Neural cell (in vitro differentiated cells): Measurements from ENCODE around the gene TRPV5. TPM values are rescaled to one million over a fixed set of nuclear protein-coding genes. Genes with fewer than 3 reads are reported as not detected.

ENCODE experiments used
- H2AFZ ChIP-seq: fragments of 200-600, 300-800 bp; sonication (generic), shearing (Covaris generic); 2 replicates; pipeline ENCODE4 v1.6.0; 2014; ENCODE audit warnings: low read depth, mild to moderate bottlenecking, antibody characterized with exemption, low read length, moderate library complexity
- H3F3A ChIP-seq: fragments of 200-600 bp; shearing (Covaris generic); 2 replicates; pipeline ENCODE4 v1.6.1; 2016; ENCODE audit warnings: mild to moderate bottlenecking, moderate library complexity, mixed read lengths, antibody characterized with exemption, low read length; ENCODE audit not compliant: insufficient read depth, poor library complexity, severe bottlenecking
- H3K27ac ChIP-seq: fragments of 200-600, 300-800 bp; sonication (generic), shearing (Covaris generic); 2 replicates; pipeline ENCODE4 v1.5.1; 2014; ENCODE audit warnings: mild to moderate bottlenecking, low read length, moderate library complexity
- H3K27me3 ChIP-seq: fragments of 300-800, 200-600 bp; sonication (generic), shearing (Covaris generic); 2 replicates; pipeline ENCODE4 v1.6.0; 2014; ENCODE audit warnings: mild to moderate bottlenecking, low read depth, low read length, moderate library complexity; ENCODE audit not compliant: insufficient read depth
- H3K36me3 ChIP-seq: fragments of 300-800, 200-600 bp; sonication (generic), shearing (Covaris generic); 2 replicates; pipeline ENCODE4 v1.5.1; 2014; ENCODE audit warnings: mild to moderate bottlenecking, antibody characterized with exemption, low read length, moderate library complexity; ENCODE audit not compliant: insufficient read depth
- H3K4me2 ChIP-seq: fragments of 300-800, 200-600 bp; sonication (generic), shearing (Covaris generic); 2 replicates; pipeline ENCODE4 v1.6.0; 2014; ENCODE audit warnings: mild to moderate bottlenecking, low read length
- H3K4me3 ChIP-seq: fragments of 300-800, 200-600 bp; sonication (generic), shearing (Covaris generic); 2 replicates; pipeline ENCODE4 v1.5.1; 2014; ENCODE audit warnings: mild to moderate bottlenecking, low read length, moderate library complexity
- H3K79me2 ChIP-seq: fragments of 200-600 bp; shearing (Covaris generic); replicated peaks from 2 replicates; pipeline ENCODE4 v1.6.0; 2014; ENCODE audit warnings: mild to moderate bottlenecking, low read length, moderate library complexity; ENCODE audit not compliant: insufficient read depth
- H3K9ac ChIP-seq: fragments of 300-800, 200-600 bp; sonication (generic), shearing (Covaris generic); 2 replicates; pipeline ENCODE4 v1.6.1; 2016; ENCODE audit warnings: mild to moderate bottlenecking, low read length, mixed read lengths
- H3K9me2 ChIP-seq: fragments of 200-600 bp; shearing (Covaris generic); 2 replicates; pipeline ENCODE4 v1.6.1; 2016; ENCODE audit warnings: mild to moderate bottlenecking, low read length, mixed read lengths; ENCODE audit not compliant: insufficient read depth
- H3K9me3 ChIP-seq: fragments of 200-600, 300-800 bp; sonication (generic), shearing (Covaris generic); 2 replicates; pipeline ENCODE4 v1.6.1; 2016; ENCODE audit warnings: mild to moderate bottlenecking, mixed run types, low read length, moderate library complexity, mixed read lengths
- H4K20me1 ChIP-seq: fragments of 200-600 bp; shearing (Covaris generic); 2 replicates; pipeline ENCODE4 v1.6.1; 2016; ENCODE audit warnings: mild to moderate bottlenecking, mixed run types; ENCODE audit not compliant: insufficient read depth
- CTCF ChIP-seq: fragments of 450-650 bp; IDR thresholded peaks from 2 replicates; pipeline ENCODE4 v1.5.1; 2014; ENCODE audit warnings: antibody characterized with exemption, mild to moderate bottlenecking, moderate library complexity; ENCODE audit not compliant: poor library complexity, severe bottlenecking
- EP300 ChIP-seq: fragments of 450-650 bp; conservative IDR thresholded peaks from 2 replicates; pipeline ENCODE4 v1.6.1; 2014; ENCODE audit warnings: antibody characterized with exemption, mild to moderate bottlenecking, moderate library complexity; ENCODE audit not compliant: poor library complexity, severe bottlenecking
- EZH2 ChIP-seq: fragments of 200-600, 300-800 bp; shearing (Covaris generic), sonication (generic); IDR thresholded peaks from 2 replicates; pipeline ENCODE4 v1.6.1; 2014; ENCODE audit warnings: antibody characterized with exemption, low read length, borderline replicate concordance, mild to moderate bottlenecking; ENCODE audit not compliant: insufficient read depth, poor library complexity, severe bottlenecking
- MXI1 ChIP-seq: fragments of 450-650 bp; conservative IDR thresholded peaks from 2 replicates; pipeline ENCODE4 v1.6.1; 2014; ENCODE audit warnings: antibody characterized with exemption, mild to moderate bottlenecking; ENCODE audit not compliant: poor library complexity, severe bottlenecking
- POLR2AphosphoS5 ChIP-seq: IDR thresholded peaks from 2 replicates; pipeline ENCODE4 v1.6.1; 2012
- RAD21 ChIP-seq: fragments of 450-650 bp; conservative IDR thresholded peaks from 2 replicates; pipeline ENCODE4 v1.6.1; 2014; ENCODE audit warnings: antibody characterized with exemption, mild to moderate bottlenecking, moderate library complexity
- SMC3 ChIP-seq: fragments of 450-650 bp; conservative IDR thresholded peaks from 2 replicates; pipeline ENCODE4 v1.6.1; 2014; ENCODE audit warnings: antibody characterized with exemption, mild to moderate bottlenecking, moderate library complexity; ENCODE audit not compliant: poor library complexity
- TAF1 ChIP-seq: IDR thresholded peaks from 2 replicates; pipeline ENCODE4 v1.6.1; 2012; ENCODE audit warnings: low read depth
- polyA plus RNA-seq: library from polyadenylated mRNA; depleted of rRNA; stranded (reverse); fragments of >200 nt; gene quantifications from 2 replicates; pipeline ENCODE4 v1.2.3, GENCODE V29; 2014
- TF ChIP-seq, protein P1 (sequence below): IDR thresholded peaks from 2 replicates; pipeline ENCODE4 v1.6.1; 2012; ENCODE audit warnings: borderline replicate concordance

The TRPV5 gene
- polyA plus RNA-seq, 1 donor from 2014 or later, result not detected

GRCh38 chr7:142904128-142904527 is 29.4 kb downstream of the TRPV5 start:
- H3K4me3 ChIP-seq, result no peak overlapping the region

DNA sequence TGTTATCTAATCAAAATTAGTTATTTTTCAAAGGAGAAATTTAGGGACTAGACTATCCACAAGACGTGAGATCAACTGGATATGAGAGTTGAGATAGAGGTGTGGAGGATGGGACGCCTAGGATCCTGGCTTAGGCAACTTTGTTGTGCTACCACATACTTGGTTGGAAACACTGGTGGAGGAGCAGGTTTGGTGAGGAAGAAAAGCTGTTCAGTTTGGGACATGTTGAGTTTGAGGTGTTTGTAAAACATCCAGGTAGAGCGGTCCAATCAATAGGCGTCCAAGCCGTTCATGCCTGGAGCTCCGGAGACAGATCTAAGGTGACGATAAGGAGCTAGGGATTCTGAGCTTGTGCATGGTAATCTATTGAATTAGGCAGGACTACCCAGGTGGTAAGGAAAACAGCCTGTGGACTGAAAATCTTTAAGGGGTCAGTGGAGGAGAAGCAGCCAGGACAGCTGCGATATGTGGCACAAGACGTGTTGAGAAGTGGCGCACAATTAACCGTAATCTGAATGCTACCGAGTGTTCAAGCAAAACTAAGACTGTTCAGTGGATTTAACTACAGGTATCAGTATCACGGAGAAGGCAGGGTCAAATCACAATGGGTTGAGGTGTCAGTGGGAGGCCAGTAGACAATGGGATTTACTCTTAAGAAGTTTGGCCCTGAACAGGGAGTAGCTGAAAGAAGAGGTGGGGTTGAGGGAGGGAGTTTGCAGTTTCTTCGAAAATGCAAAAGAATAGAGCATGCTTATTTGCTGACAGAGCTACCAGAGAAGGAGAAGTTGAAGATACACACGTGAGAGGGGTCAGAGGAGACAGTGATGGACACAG is 31.9 kb downstream of the TRPV5 start:
- no peaks in the 10 kb centered on the region for H3K9me2 ChIP-seq
- no peaks in the 10 kb centered on the region for H3K36me3 ChIP-seq
- peaks cover 6% of the 10 kb centered on the region for H3K9me3 ChIP-seq

More at GRCh38 chr7:142904128-142904527, 29.4 kb downstream of the TRPV5 start:
- Histone ChIP-seq H4K20me1 (no peaks in the 10 kb centered on the region), H3K9ac (no peak overlapping the region), H2AFZ (no peak overlapping the region), H3K36me3 (no peaks in the 10 kb centered on the region), H3K9me3 (peaks cover 6% of the 10 kb centered on the region), H3K79me2 (no peaks in the 10 kb centered on the region), H3F3A (no peaks in the 10 kb centered on the region), H3K4me2 (no peak overlapping the region), H3K9me2 (no peaks in the 10 kb centered on the region), H3K27ac (no peak overlapping the region), H3K27me3 (no peaks in the 10 kb centered on the region)
- TF ChIP-seq MXI1 (no peak), CTCF (no peak), EZH2 (no peak)
- TF ChIP-seq, protein P1, sequence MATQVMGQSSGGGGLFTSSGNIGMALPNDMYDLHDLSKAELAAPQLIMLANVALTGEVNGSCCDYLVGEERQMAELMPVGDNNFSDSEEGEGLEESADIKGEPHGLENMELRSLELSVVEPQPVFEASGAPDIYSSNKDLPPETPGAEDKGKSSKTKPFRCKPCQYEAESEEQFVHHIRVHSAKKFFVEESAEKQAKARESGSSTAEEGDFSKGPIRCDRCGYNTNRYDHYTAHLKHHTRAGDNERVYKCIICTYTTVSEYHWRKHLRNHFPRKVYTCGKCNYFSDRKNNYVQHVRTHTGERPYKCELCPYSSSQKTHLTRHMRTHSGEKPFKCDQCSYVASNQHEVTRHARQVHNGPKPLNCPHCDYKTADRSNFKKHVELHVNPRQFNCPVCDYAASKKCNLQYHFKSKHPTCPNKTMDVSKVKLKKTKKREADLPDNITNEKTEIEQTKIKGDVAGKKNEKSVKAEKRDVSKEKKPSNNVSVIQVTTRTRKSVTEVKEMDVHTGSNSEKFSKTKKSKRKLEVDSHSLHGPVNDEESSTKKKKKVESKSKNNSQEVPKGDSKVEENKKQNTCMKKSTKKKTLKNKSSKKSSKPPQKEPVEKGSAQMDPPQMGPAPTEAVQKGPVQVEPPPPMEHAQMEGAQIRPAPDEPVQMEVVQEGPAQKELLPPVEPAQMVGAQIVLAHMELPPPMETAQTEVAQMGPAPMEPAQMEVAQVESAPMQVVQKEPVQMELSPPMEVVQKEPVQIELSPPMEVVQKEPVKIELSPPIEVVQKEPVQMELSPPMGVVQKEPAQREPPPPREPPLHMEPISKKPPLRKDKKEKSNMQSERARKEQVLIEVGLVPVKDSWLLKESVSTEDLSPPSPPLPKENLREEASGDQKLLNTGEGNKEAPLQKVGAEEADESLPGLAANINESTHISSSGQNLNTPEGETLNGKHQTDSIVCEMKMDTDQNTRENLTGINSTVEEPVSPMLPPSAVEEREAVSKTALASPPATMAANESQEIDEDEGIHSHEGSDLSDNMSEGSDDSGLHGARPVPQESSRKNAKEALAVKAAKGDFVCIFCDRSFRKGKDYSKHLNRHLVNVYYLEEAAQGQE, result no peak

More for the DNA sequence above, 31.9 kb downstream of the TRPV5 start:
- Histone ChIP-seq H3K9ac (no peak overlapping the region), H2AFZ (no peak overlapping the region), H4K20me1 (no peaks in the 10 kb centered on the region), H3K4me3 (no peak overlapping the region), H3F3A (no peaks in the 10 kb centered on the region), H3K27me3 (no peaks in the 10 kb centered on the region), H3K79me2 (no peaks in the 10 kb centered on the region), H3K4me2 (no peak overlapping the region), H3K27ac (no peak overlapping the region)
- TF ChIP-seq, protein P1, result no peak
- no peak for TF ChIP-seq POLR2AphosphoS5
- no peak for TF ChIP-seq EP300
- no peak for TF ChIP-seq MXI1
- TF ChIP-seq EZH2, result no peak
- no peak for TF ChIP-seq TAF1
- TF ChIP-seq CTCF, result no peak
- no peak for TF ChIP-seq SMC3
- no peak for TF ChIP-seq RAD21
